Stimulated activated CD8-positive, alpha-beta memory T cell treated with anti-CD3 and anti-CD28 coated beads, Interleukin-4, amount 100 ng/mL, for 4 hours (primary cell): ENCODE results near the gene ZSWIM8.
A peak's percentile ranks its signal among the peaks of the same experiment; 100 is the strongest.
"Not testable (repeated sequence)": the region's sequence is repeated elsewhere in the genome, so short reads cannot be mapped to it uniquely, and the experiment has no call there.

Source experiments
- DNase-seq, 2 donors: peaks; one replicate each; pipeline ENCODE4 v3.0.0-alpha.2; 2020; ENCODE audit warnings: low read depth in 2 of 2, low spot score in 1 of 2

Gene ZSWIM8

DNA sequence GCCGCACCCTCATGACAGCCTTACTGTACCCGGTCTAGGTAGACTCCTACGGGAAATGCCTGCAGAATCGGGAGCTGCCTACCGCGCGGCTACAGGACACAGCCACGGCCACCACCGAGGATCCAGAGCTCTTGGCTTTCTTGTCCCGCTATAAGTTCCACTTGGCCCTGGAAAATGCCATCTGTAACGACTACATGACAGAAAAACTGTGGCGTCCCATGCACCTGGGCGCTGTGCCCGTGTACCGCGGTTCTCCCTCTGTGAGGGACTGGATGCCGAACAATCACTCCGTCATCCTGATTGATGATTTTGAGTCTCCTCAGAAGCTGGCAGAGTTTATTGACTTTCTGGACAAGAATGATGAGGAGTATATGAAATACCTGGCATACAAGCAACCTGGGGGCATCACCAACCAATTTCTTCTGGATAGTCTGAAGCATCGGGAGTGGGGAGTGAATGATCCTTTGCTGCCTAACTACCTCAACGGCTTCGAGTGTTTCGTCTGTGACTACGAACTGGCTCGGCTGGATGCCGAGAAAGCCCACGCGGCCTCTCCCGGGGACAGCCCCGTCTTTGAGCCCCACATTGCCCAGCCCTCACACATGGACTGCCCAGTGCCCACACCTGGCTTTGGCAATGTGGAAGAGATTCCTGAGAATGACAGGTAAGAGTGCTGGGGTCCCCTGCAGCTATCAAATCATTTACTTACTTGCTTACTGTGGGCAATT lies 12.1 kb upstream of the ZSWIM8 start:
- no peak for DNase-seq

DNA sequence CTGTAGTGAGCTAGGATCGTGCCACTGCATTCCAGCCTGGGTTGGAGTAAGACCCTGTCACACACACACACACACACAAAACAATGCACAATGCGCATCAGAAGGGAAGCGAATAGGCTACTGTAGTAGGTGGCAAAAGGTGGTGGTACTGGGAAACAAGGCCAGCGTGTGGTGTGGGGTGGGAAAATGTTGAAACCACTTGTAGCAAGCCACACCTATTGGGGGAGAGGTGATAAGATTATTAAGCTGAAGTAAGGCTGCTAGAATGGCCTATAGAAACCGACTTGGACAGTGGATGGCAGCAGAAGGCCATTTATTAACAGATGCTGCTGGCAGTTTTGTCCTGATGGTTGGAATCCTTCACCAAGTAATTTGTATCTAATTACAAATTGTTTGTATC lies 10.8 kb upstream of the ZSWIM8 start:
- no peak for DNase-seq

DNA sequence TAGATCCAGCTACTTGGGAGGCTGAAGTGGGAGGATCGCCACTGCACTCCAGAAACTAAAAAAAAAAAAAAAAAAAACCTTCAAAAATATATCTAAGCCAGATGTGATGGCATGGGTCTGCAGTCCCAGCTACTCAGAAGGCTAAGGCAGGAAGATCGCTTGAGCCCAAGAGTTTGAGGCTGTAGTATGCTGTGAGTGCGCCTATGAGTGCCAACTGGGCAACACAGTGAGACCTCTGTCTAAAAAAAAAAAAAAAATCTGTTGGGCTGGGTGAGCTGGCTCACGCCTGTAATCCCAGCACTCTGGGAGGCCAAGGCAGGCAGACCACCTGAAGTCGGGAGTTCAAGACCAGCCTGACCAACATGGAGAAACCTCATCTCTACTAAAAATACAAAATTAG lies 6.4 kb upstream of the ZSWIM8 start:
- no peak for DNase-seq

DNA sequence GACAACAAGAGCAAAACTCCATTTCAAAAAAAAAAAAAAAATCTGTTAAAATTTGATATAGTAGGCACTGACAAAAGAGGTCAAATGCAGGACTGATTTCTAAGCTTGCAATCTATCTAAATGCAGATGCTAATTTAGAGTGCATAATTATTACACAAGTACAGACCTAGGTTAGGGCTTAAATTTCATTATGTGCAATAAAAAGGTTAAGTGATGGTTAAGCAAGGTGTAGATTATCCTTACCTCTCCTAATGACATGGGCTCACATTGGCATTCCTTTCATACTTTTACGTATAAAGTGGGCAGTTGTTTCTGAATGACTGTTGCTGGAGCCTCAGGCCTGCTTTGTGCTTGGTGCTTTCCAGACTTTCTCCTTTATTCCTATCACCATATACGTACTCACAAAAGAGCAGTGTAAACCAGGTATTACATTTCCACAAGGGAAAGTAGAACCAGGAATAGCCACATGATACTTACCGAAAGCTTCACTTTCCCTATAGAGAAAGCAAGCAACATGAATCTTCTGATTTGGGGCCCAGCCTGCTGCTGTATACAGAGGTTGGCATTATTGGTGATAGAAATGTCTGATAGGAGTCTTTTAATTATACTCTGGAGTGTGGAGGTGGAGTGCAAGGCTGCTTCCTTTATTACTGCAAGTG lies 5.7 kb upstream of the ZSWIM8 start:
- no peak for DNase-seq

DNA sequence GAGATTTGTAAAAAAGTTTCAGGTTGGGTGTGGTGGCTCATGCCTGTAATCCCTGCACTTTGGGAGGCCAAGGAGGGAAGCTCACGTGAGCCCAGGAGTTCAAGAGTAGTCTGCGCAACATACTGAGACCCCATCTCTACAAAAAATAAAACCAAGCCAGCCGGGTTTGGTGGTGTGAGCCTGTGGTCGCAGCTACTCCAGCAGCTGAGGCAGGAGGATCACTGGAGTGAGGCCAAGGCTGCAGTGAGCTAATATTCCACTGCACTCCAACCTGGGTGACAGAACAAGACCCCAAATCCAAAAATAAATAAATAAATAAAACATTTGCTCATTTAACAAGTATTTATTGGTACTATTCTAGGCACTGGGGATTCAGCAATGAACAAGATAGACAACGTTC lies 5.1 kb upstream of the ZSWIM8 start:
- no peak for DNase-seq

DNA sequence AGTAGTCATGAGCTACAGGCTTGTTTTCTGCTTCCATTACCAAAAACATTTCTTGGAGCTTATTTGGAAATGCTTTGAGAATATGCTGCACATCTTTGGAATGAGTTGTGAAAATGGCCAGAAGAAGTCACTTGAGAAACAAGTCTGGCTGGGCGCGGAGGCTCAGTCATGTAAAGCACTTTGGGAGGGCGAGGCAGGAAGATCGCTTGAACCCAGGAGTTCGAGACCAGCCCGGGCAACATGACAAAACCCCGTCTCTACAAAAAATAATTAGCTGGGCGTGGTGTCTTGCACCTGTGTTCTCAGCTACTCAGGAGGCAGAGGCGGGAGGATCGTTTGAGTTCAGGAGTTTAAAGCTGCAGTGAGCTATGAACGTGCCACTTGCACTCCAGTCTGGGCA lies 4.4 kb upstream of the ZSWIM8 start:
- DNase-seq = no peak

DNA sequence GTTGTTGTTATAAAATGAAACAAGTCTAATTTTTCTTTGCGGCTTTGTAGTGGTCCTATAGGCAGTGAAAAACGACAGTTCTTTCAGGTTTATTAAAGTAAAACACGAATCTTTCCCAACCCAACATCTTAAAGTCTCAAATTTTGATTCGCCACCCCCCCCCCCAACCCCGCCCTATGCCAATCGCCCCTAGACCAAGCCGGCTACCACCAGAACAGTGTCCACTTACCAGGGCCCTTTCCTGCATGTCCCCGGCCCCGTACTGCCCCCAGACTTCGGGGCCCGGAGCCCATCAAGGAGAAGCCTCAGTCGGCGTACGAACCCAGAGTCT lies 3.9 kb upstream of the ZSWIM8 start:
- no peak for DNase-seq

DNA sequence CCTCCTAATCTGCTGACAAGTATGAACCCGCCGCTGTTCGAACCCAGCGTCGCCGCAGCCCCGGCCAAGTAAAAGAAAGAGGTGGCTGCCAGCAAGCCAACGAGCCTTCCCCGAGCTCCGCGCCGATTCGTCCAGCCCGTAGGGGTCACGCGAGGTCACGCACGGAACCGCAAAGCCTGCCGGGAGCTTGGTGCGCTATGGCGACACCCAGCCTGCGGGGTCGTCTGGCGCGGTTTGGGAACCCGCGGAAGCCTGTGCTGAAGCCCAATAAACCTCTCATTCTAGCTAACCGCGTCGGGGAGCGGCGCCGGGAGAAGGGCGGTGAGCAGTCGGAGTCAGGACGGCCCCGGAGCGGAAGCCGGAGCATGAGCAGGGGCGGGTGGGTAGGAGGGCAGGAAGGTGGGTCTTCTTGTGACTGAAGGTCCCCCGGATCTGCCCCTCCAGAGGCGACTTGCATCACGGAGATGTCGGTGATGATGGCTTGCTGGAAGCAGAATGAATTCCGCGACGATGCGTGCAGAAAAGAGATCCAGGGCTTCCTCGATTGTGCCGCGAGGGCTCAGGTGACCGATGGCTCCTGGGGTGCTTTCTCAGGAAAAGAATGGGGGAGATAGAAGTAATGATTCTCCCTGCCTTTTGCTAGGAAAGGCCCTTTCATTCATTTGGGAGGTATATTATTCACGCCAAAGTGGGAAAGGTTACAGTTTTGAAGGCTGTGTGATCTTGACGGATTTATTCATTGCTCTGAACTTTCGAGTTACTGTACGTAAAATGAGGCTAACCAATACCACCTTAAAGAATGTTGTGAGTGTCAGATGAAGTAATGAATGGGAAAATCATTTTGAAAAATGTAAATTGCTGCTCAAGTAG lies 3.3 kb upstream of the ZSWIM8 start, which contains the start of gene CHCHD1:
TSS of gene CHCHD1 (plus strand) at position 170 of the 870 bp plus-strand sequence. CDS start at position 198, 28 bp downstream.
- peak; percentile 80 for DNase-seq

DNA sequence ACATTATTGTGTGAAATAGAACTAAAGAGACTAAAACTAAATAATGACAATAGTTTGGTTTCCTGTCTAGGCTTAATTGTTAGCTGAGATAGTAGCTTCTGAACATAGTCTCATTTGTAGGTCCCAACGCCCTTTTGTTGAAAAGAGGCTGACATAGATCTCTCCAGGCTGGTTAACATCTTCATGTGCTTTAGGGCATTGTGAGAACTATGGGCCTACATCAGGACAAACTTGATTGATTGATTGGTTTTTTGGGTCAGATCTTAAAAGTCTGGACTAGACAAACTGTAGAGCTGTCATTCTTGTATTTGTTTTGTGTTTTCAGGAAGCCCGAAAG lies 2.7 kb upstream of the ZSWIM8 start:
- DNase-seq = no peak

DNA sequence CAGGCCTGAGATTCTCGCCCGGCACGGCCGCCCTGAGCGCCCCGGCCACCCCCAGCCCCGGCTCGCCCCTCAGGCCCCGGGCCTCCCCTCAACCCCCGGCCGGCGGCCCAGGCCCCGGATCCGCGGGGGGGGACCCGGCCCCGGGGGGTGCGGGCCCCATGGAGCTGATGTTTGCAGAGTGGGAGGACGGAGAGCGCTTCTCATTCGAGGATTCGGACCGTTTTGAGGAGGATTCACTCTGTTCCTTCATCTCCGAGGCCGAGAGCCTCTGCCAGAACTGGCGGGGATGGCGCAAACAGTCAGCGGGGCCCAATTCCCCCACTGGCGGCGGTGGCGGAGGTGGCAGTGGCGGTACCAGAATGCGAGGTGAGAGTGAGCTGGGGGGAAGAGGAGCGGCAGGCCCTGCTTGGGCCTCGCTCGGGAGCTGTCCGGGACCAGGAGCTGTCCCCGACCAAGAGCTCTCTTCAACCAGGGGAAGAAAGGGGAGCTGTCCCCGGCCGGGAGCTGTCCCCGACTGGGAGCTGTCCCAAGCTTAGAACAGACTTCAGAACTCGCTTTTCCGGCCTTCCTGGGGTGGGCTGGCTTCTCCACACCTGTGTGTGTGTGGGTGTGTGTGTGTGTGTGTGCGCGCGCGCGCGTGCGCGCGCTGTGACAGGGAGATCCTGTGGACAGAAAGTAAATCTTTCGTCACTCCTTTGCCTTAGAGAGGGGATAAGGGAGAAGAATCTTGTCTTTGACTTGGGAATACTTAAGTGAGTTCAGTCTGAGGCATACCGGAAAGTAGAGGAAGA lies 510 bp downstream of the ZSWIM8 start:
- DNase-seq = no peak

DNA sequence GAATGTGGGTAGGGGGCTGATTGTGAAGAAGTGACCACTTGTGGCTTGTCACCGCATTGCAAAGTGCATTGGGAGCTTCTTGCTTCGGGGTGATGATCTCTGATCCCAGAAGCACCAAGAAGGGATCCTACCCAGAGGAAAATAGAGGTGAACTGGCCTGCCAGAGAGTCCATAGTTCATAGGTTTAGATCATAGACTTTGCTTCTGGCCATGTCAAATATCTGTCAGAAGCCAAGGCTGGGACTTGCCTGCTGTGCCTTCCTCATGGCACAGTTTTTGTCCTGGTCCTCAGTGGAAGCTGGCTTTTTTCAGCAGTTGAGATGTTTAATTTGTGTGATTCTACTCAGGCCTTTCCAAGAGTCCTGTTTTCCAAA lies 1.1 kb downstream of the ZSWIM8 start:
- no peak for DNase-seq

DNA sequence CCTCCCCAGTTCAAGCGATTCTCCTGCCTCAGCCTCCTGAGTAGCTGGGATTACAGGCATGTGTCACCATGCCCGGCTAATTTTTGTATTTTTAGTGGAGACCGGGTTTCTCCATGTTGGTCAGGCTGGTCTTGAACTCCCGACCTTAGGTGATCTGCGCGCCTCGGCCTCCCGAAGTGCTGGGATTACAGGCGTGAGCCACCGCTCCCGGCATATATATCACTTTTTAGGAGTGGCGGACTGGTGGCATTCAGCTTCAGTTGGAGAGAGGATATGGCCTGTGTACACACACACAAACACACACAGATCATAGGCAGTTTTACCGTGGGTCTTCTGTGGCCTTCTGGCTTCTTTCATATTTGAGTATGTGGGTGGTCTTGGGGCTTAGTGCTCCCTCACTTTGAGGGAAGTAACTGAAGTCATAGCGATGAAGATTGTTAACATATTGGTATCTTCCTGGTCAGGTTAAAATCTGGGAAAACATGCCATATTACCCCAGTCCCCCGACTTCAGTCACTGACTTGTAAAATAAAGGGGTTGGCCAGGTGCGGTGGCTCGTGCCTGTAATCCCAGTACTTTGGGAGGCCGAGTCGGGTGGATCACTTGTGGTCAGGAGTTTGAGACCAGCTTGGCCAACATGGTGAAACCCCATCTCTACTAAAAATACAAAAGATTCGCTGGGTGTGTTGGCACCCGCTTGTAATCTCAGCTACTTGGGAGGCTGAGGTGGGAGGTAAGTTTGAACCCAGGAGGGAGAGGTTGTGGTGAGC lies 1.8 kb downstream of the ZSWIM8 start:
- not testable (repeated sequence) for DNase-seq

DNA sequence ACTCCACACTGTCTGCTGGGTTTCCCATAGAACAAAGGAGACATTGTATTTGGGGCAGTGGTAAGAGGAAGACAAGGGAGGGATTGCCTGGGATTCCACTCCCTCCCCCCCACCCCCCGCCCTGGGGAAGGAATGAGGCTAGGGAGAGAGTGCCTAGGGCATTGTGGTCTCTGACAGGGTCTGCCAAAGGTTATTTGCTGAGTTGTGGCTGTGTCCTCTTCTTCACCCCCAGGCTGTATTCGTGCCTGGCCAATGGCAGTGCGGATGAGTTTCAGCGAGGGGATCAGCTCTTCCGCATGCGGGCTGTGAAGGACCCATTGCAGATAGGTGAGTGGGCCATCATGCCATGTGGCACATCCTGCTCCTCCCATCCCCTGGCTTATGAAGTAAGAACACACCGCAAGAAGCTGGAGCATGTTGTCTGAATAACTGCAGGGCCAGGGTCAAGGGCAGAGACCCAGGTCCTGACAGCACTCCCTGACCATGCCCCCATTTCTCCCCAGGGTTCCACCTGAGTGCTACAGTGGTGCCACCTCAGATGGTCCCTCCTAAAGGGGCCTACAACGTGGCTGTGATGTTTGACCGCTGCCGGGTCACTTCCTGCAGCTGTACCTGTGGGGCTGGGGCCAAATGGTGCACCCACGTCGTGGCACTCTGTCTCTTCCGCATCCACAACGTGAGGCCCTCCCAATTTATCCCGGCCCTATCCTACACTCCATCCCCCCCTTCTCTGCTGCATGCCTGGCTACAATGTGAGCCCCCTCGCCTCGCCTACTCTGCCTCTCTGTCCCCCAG lies 3.7 kb downstream of the ZSWIM8 start:
- no peak for DNase-seq

DNA sequence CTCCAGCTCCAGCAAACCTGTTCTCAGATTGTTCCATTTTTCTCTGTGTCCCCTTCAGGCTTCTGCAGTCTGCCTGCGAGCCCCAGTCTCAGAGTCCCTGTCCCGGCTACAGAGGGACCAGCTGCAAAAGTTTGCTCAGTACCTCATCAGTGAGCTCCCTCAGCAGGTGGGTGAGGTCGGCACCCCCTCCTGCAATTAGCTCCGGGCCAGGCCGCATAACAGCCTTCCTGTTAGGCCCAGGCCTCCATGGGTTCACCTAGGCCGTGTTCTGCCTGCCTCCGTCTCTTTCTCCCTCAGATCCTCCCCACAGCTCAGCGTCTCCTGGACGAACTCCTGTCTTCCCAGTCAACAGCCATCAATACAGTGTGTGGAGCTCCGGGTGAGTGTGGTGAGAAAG lies 4.3 kb downstream of the ZSWIM8 start:
- no peak for DNase-seq

DNA sequence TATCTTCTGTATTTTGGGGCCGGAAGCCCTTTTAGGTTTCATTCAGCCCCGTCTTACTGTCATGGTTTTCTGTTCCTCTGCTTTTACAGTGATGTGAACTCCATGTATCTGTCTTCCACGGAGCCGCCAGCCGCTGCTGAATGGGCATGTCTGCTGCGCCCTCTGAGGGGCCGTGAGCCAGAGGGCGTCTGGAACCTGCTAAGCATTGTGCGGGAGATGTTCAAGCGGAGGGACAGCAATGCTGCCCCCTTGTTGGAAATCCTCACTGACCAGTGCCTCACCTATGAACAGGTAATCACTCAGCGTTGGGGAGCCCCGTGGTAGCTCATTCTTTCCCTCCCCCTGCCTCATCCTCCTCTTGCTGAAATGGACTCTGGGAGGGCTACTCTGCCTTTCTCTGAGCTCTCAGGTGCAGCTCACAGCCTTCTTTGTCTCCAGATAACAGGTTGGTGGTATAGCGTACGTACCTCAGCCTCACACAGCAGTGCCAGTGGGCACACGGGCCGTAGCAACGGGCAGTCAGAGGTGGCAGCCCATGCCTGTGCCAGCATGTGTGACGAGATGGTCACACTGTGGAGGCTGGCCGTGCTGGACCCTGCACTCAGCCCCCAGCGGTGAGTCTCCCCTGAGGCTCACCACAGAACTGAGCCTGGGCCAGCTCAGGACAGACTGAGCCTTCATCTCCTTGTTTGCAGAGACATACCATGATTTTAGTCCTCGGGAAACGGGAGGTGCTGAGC lies 5.7 kb downstream of the ZSWIM8 start:
- no peak for DNase-seq

DNA sequence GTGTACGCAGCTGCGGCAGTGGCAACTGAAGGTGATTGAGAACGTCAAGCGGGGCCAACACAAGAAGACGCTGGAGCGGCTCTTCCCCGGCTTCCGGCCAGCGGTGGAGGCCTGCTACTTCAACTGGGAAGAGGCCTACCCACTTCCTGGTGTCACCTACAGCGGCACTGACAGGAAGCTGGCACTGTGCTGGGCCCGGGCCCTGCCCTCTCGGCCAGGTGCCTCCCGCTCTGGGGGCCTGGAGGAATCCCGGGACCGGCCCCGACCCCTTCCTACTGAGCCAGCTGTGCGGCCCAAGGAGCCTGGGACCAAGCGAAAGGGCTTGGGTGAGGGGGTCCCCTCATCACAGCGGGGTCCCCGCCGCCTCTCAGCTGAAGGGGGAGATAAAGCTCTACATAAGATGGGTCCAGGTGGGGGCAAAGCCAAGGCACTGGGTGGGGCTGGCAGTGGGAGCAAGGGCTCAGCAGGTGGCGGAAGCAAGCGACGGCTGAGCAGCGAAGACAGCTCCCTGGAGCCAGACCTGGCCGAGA lies 6.5 kb downstream of the ZSWIM8 start:
- no peak for DNase-seq

DNA sequence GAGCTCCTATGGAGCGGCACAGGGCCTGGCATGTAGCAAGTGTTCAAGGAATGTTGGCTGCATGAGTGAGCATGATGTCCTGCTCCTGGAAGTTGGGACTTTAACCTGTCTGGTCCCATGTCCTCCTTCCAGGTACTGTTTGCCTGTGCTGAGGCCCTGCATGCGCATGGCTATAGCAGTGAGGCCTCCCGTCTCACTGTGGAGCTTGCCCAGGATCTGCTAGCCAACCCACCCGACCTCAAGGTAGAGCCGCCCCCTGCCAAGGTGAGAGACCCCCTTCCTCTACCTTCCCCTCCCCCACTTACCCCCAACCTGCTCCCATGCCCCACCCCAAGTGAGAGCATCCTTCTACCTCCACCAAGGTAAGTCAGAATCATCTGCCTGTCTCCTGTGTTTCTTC lies 8.1 kb downstream of the ZSWIM8 start:
- no peak for DNase-seq

DNA sequence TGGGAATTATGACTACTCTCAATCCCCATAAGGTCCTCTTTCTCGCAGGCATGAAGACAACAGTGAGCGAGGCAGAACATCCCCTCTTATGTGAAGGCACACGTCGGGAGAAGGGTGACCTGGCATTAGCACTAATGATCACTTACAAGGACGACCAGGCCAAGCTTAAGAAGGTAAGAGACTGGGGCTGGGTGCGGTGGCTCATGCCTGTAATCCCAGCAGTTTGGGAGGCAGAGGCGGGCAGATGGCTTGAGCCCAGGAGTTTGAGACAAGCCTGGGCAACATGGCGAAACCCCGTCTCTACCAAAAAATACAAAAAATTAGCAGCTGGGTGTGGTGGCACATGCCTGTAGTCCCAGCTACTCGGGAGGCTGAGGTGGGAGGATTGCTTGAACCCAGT lies 10.1 kb downstream of the ZSWIM8 start:
- DNase-seq = not testable (repeated sequence)

DNA sequence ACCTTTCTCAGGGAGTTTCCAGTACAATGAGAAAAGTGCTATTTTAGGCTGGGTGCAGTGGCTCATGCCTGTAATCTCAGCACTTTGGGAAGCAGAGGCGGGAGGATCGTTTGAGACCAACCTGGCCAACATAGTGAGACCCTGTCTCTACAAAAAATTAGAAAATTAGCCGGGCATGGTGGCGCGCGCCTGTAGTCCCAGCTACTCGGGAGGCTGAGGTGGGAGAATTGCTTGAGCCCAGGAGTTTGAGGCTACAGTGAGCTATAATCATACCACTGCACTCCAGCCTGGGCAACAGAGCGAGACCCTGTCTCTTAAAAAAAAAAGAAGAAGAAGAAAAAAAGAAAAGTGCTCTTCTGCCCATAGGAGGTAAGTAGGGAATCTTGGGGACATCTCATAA lies 10.6 kb downstream of the ZSWIM8 start:
- DNase-seq = not testable (repeated sequence)
